Psoas muscle (tissue), 8 donors: ENCODE measurements around the gene SYF2. TPM values are rescaled to one million over a fixed set of nuclear protein-coding genes. Genes with fewer than 3 reads are reported as not detected.

Source experiments
- ATAC-seq, 4 donors: fragments of 200-7000 bp; cut with Tn5 transposase; one replicate each; pipeline ENCODE4 v1.9.1; 2020; ENCODE audit warnings: moderate library complexity in 3 of 4, mild to moderate bottlenecking in 2 of 4
- DNase-seq, 2 donors: peaks; one replicate each; pipeline ENCODE4 v3.0.0-alpha.2; 2020
- H3K27ac ChIP-seq: fragments of 200-600 bp; one replicate; pipeline ENCODE4 v1.8.0; 2022
- H3K27me3 ChIP-seq, 3 donors: fragments of 200-600 bp in 1 of 3; one replicate each; pipeline versions ENCODE4 v1.6.1 to v1.8.0; 2013 to 2022; ENCODE audit warnings: low read length in 2 of 3, mild to moderate bottlenecking in 2 of 3, moderate library complexity in 1 of 3; ENCODE audit not compliant: insufficient read depth in 3 of 3
- H3K36me3 ChIP-seq, 2 donors: fragments of 200-600 bp in 1 of 2; one replicate each; pipeline versions ENCODE4 v1.6.1 to v1.8.0; 2013 to 2022; ENCODE audit warnings: low read depth in 1 of 2, mild to moderate bottlenecking in 1 of 2, moderate library complexity in 1 of 2; ENCODE audit not compliant: insufficient read depth in 1 of 2
- H3K4me1 ChIP-seq: fragments of 200-600 bp; one replicate; pipeline ENCODE4 v1.8.0; 2022
- H3K4me3 ChIP-seq: fragments of 200-600 bp; one replicate; pipeline ENCODE4 v1.8.0; 2022; ENCODE audit warnings: mild to moderate bottlenecking
- H3K9me3 ChIP-seq: fragments of 200-600 bp; one replicate; pipeline ENCODE4 v1.8.0; 2022
- CTCF ChIP-seq: fragments of 200-600 bp; IDR thresholded peaks from one replicate; pipeline ENCODE4 v1.8.0; 2022; ENCODE audit warnings: antibody characterized with exemption
- WGBS, 3 donors: extraction: QIAGEN DNeasy Blood & Tissue Kit; methylation state at CpG; one replicate each; pipeline versions ENCODE4 v1.1.6 to v1.1.7; 2013; 5-methylcytosine and 5-hydroxymethylcytosine counted together
- intact Hi-C, 2 donors: fragments of 100-400 bp; cut with DNase I; formaldehyde crosslinking; loops; one replicate each; pipeline versions ENCODE4 v1.11.0 to v1.14.2; 2022
- polyA plus RNA-seq, 3 donors: library from polyadenylated mRNA; stranded (reverse); fragments of 200-250 nt; gene quantifications; one replicate each; pipeline ENCODE4 v1.2.3, GENCODE V29; 2013
- total RNA-seq, 4 donors: library from RNA; stranded (reverse); fragmentation: NEBNext Ultra II Directional in 2 of 4; extraction: Animal tissue kit (Norgen Biotek cat#: 25700) in 2 of 4; gene quantifications; one replicate each; pipeline versions ENCODE4 v1.2.1 to v1.2.4, GENCODE V29; 2021 to 2023
- donor health status: healthy with polysubstance abuse.
- donor health status: DM: no; HTN: no; CAD: no; lungs with moderate emphysema.
- donor health status: Bipolar disorder and iron deficiency.
- donor health status: healthy.
- donor health status: DM: yes; HTN: yes; CAD: no.
- donor health status: DM: no; HTN: no; CAD: no.
- donor health status: DM: no; HTN: no; CAD: no.
- donor health status: DM: yes; HTN: yes; CAD: no.

The SYF2 gene
- total and polyA plus RNA-seq, 7 donors, result 23.9 to 92.9 (median 44.5) TPM

GRCh38 chr1:25246600-25247023 is 14.3 kb upstream of the SYF2 start:
- no peaks in the 10 kb centered on the region for H3K9me3 ChIP-seq
- ATAC-seq, result peak; percentile 3 to 39 (median 28)
- H3K36me3 ChIP-seq, result peaks cover 8 to 39% of the 10 kb centered on the region in 2 donors
- peak overlapping the region; percentile 87 for H3K4me3 ChIP-seq
- H3K4me1 ChIP-seq, result peaks cover 34% of the 10 kb centered on the region
- intact Hi-C loops, result loop anchor here in 1 of 2 donors (5.0 to 10.0 kb wide), 2 partner anchors 96 to 558 kb away; partner anchors contain the start of gene SELENON
- no peak for TF ChIP-seq CTCF
- WGBS, 3 donors, result 0% methylated on average over 51 to 53 of the region's 53 CpGs
- DNase-seq, result peak in 1 of 2 donors; percentile 72
- H3K27me3 ChIP-seq, result no peaks in the 10 kb centered on the region
- H3K27ac ChIP-seq, result peak overlapping the region; percentile 99

- DNase-seq (no peak), ATAC-seq (peak in 2 of 4 donors; percentile 2 to 15)
- H3K36me3 ChIP-seq, result peaks cover 8 to 46% of the 10 kb centered on the region in 2 donors
- H3K4me3 ChIP-seq, result peak overlapping the region; percentile 87
- peak overlapping the region; percentile 99 for H3K27ac ChIP-seq
- no peaks in the 10 kb centered on the region for H3K27me3 ChIP-seq
- WGBS, 3 donors, result 12 to 16% (median 13%) methylated on average over 30 of the region's 30 CpGs
- intact Hi-C loops, result loop anchor here in 1 of 2 donors (5.0 to 10.0 kb wide), 2 partner anchors 96 to 559 kb away; partner anchors contain the start of gene SELENON
- no peak for TF ChIP-seq CTCF
- no peaks in the 10 kb centered on the region for H3K9me3 ChIP-seq
- peaks cover 39% of the 10 kb centered on the region for H3K4me1 ChIP-seq
Observed at GRCh38 chr1:25245809-25246599, 13.7 kb upstream of the SYF2 start.

GRCh38 chr1:25245393-25245792 is 13.1 kb upstream of the SYF2 start:
- H3K27me3 ChIP-seq, result no peaks in the 10 kb centered on the region
- H3K27ac ChIP-seq, result peak overlapping the region; percentile 99
- intact Hi-C loops, result loop anchor here in 1 of 2 donors (5.0 to 10.0 kb wide), 2 partner anchors 97 to 559 kb away; partner anchors contain the start of gene SELENON
- DNase-seq (no peak), ATAC-seq (no peak)
- H3K4me1 ChIP-seq, result peaks cover 45% of the 10 kb centered on the region
- peak overlapping the region; percentile 87 for H3K4me3 ChIP-seq
- H3K36me3 ChIP-seq, result peaks cover 8 to 48% of the 10 kb centered on the region in 2 donors
- H3K9me3 ChIP-seq, result no peaks in the 10 kb centered on the region
- no peak for TF ChIP-seq CTCF
- WGBS, 3 donors, result 74 to 80% (median 75%) methylated on average over 5 of the region's 5 CpGs

GRCh38 chr1:25243907-25244306 is 11.6 kb upstream of the SYF2 start:
- ATAC-seq (no peak), DNase-seq (no peak)
- TF ChIP-seq CTCF, result no peak
- Histone ChIP-seq H3K9me3 (no peaks in the 10 kb centered on the region), H3K27me3 (no peaks in the 10 kb centered on the region), H3K27ac (no peak overlapping the region), H3K36me3 (peaks cover 8 to 48% of the 10 kb centered on the region in 2 donors), H3K4me1 (peaks cover 55% of the 10 kb centered on the region), H3K4me3 (peak overlapping the region; percentile 87)
- intact Hi-C loops, result loop anchor here (5.0 to 10.0 kb wide), 3 partner anchors 93 to 561 kb away; partner anchors contain the start of genes MACO1 (in 1 of the 2), SELENON (in 1 of the 2) and TMEM50A (in 1 of the 2)
- WGBS, 3 donors, result 51 to 66% (median 58%) methylated on average over 6 of the region's 6 CpGs
